Stimulated activated CD8-positive, alpha-beta memory T cell treated with anti-CD3 and anti-CD28 coated beads, Interleukin-4, amount 100 ng/mL, for 4 hours (primary cell): Measurements from ENCODE around the gene MBTPS1.
"Not testable (repeated sequence)": the region's sequence is repeated elsewhere in the genome, so short reads cannot be mapped to it uniquely, and the experiment has no call there.

Experiments
- DNase-seq, 2 donors: peaks; one replicate each; pipeline ENCODE4 v3.0.0-alpha.2; 2020; ENCODE audit warnings: low read depth in 2 of 2, low spot score in 1 of 2

MBTPS1 gene

GRCh38 chr16:84137769-84138357 lies 21.1 kb upstream of the MBTPS1 start:
- no peak for DNase-seq

GRCh38 chr16:84137287-84137686 lies 20.5 kb upstream of the MBTPS1 start:
- no peak for DNase-seq

- DNase-seq: no peak
Observed at GRCh38 chr16:84136331-84137125, 19.8 kb upstream of the MBTPS1 start.

GRCh38 chr16:84132527-84133285 lies 16.0 kb upstream of the MBTPS1 start:
- DNase-seq: no peak

GRCh38 chr16:84131117-84131516 lies 14.4 kb upstream of the MBTPS1 start:
- DNase-seq: no peak

- DNase-seq: no peak
Observed at GRCh38 chr16:84124257-84125073, 7.7 kb upstream of the MBTPS1 start.

GRCh38 chr16:84121007-84121406 lies 4.3 kb upstream of the MBTPS1 start:
- DNase-seq: no peak

- DNase-seq: no peak
Observed at GRCh38 chr16:84120023-84120422, 3.3 kb upstream of the MBTPS1 start.

GRCh38 chr16:84119368-84119767 lies 2.6 kb upstream of the MBTPS1 start:
- DNase-seq: no peak

GRCh38 chr16:84118315-84118714 lies 1.6 kb upstream of the MBTPS1 start:
- DNase-seq: not testable (repeated sequence)

GRCh38 chr16:84117494-84117843 lies 727 bp upstream of the MBTPS1 start:
- DNase-seq: peak in 1 of 2 donors; percentile 5

- peak in 1 of 2 donors; percentile 20 for DNase-seq
Observed at GRCh38 chr16:84115919-84116719, 623 bp downstream of the MBTPS1 start.

GRCh38 chr16:84111949-84112348 lies 4.8 kb downstream of the MBTPS1 start:
- DNase-seq: not testable (repeated sequence)

GRCh38 chr16:84111525-84111924 lies 5.2 kb downstream of the MBTPS1 start:
- no peak for DNase-seq

GRCh38 chr16:84110527-84110926 lies 6.2 kb downstream of the MBTPS1 start:
- DNase-seq: no peak

- DNase-seq: no peak
Observed at GRCh38 chr16:84109598-84110335, 7.0 kb downstream of the MBTPS1 start.

- DNase-seq: no peak
Observed at GRCh38 chr16:84107921-84108320, 8.8 kb downstream of the MBTPS1 start.

- DNase-seq: no peak
Observed at GRCh38 chr16:84105948-84106740, 10.6 kb downstream of the MBTPS1 start.

GRCh38 chr16:84105301-84105815 lies 11.4 kb downstream of the MBTPS1 start:
- DNase-seq: no peak
